ENCODE results near the gene SSBP3. TPM values are rescaled to one million over a fixed set of nuclear protein-coding genes. Genes with fewer than 3 reads are reported as not detected.

The SSBP3 gene
- total RNA-seq, 1 experiment from 2014 or later: 37.5 TPM

DNA sequence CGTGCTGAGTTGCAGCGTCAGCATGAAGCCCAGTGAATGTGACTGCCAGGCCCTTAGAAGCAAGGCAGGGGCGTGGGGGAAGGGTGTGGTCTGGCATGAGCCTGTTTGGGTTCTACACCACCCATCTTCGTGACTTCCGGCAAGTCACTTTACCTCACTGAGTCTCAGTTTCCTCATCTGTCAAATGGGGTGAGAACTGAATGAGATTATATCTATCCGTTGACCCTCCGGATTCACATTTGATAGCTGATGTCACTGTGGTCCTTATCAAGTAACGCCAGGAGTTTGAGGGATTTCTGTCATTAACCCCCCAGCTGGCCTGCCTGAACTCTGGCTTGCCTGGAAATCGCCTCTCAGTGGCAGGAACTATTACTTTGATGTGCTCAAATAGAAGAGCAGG, 190.7 kb downstream of the SSBP3 start:
- H3K36me3 ChIP-seq (ENCODE audit: control insufficient read depth in 1 of 2, insufficient read depth in 2 of 2, low read length in 2 of 2): peaks cover 66 to 79% of the 10 kb centered on the region in 2 experiments
- peaks cover 4% of the 10 kb centered on the region; the same call in 1 of the 2 replicates for H3K79me2 ChIP-seq (ENCODE audit: insufficient read depth, low read length)
- no peaks in the 10 kb centered on the region for H3K9me2 ChIP-seq (ENCODE audit: insufficient read depth)
- no peak overlapping the region for H3K27ac ChIP-seq (ENCODE audit: low read depth, low read length)
- DNase-seq (ENCODE audit: low read depth, low spot score): no peak
- CTCF ChIA-PET: no interaction called here
- TF ChIP-seq EZH2 (IDR thresholded peaks at IDR 0.05) (no peak), EGR1 (IDR thresholded peaks at IDR 0.05; ENCODE audit: low read depth) (no peak), SRF (IDR thresholded peaks at IDR 0.05; ENCODE audit: low read depth) (no peak), YY1 (IDR thresholded peaks at IDR 0.05; ENCODE audit: extremely low read depth, insufficient replicate concordance, low read depth, low read length) (no peak), POLR2AphosphoS5 (IDR thresholded peaks at IDR 0.05; ENCODE audit: low read depth, low read length) (no peak), CTCF (IDR thresholded peaks at IDR 0.05 in 2 of 3, conservative IDR thresholded peaks at IDR 0.05 in 1 of 3; ENCODE audit: borderline replicate concordance in 1 of 3, insufficient read depth in 1 of 3, low read depth in 2 of 3, low read length in 2 of 3) (no peak), SIN3A (IDR thresholded peaks at IDR 0.05; ENCODE audit: low read depth) (no peak), ZBTB33 (IDR thresholded peaks at IDR 0.05; ENCODE audit: extremely low read depth, insufficient replicate concordance, low read length) (no peak), RAD21 (IDR thresholded peaks at IDR 0.05; ENCODE audit: low read depth) (no peak)
- TF ChIP-seq, protein P1, sequence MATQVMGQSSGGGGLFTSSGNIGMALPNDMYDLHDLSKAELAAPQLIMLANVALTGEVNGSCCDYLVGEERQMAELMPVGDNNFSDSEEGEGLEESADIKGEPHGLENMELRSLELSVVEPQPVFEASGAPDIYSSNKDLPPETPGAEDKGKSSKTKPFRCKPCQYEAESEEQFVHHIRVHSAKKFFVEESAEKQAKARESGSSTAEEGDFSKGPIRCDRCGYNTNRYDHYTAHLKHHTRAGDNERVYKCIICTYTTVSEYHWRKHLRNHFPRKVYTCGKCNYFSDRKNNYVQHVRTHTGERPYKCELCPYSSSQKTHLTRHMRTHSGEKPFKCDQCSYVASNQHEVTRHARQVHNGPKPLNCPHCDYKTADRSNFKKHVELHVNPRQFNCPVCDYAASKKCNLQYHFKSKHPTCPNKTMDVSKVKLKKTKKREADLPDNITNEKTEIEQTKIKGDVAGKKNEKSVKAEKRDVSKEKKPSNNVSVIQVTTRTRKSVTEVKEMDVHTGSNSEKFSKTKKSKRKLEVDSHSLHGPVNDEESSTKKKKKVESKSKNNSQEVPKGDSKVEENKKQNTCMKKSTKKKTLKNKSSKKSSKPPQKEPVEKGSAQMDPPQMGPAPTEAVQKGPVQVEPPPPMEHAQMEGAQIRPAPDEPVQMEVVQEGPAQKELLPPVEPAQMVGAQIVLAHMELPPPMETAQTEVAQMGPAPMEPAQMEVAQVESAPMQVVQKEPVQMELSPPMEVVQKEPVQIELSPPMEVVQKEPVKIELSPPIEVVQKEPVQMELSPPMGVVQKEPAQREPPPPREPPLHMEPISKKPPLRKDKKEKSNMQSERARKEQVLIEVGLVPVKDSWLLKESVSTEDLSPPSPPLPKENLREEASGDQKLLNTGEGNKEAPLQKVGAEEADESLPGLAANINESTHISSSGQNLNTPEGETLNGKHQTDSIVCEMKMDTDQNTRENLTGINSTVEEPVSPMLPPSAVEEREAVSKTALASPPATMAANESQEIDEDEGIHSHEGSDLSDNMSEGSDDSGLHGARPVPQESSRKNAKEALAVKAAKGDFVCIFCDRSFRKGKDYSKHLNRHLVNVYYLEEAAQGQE (IDR thresholded peaks at IDR 0.05; ENCODE audit: low read depth): no peak
- RAD21 ChIA-PET (ENCODE audit: low non-redundant PET in 1 of 2, low total read pairs in 2 of 2, uncharacterized antibody in 2 of 2, unreplicated experiment in 2 of 2): no interaction called here
- intact Hi-C loops (cut with micrococcal nuclease): no loop called here
- H4K20me1 ChIP-seq (ENCODE audit: insufficient read depth): no peaks in the 10 kb centered on the region
- POLR2A ChIA-PET: no interaction called here
- H2AFZ ChIP-seq (ENCODE audit: low read depth, low read length, poor library complexity, severe bottlenecking): no peak overlapping the region
- ATAC-seq: no peak
- no peaks in the 10 kb centered on the region for H3K9me3 ChIP-seq (ENCODE audit: control insufficient read depth in 1 of 2, insufficient read depth in 1 of 2, low read depth in 1 of 2, low read length in 2 of 2)
- no peak overlapping the region for H3K4me3 ChIP-seq (replicated peaks in 1 of 2; ENCODE audit: low read depth in 1 of 2, low read length in 2 of 2)
- no peaks in the 10 kb centered on the region for H3K4me1 ChIP-seq (ENCODE audit: control insufficient read depth in 1 of 2, insufficient read depth in 2 of 2, low read length in 2 of 2)
- H3K4me2 ChIP-seq (ENCODE audit: low read length): no peak overlapping the region
- no peaks in the 10 kb centered on the region for H3K27me3 ChIP-seq (ENCODE audit: insufficient read depth, low read length)
- H3K9ac ChIP-seq (ENCODE audit: low read length): no peak overlapping the region
- no TSS peak for BruUV-seq (replicated peaks)
